IMR-90 (cell line): ENCODE data around the gene FTL. TPM values are rescaled to one million over a fixed set of nuclear protein-coding genes. Genes with fewer than 3 reads are reported as not detected.
A peak's percentile ranks its signal among the peaks of the same experiment; 100 is the strongest.

ENCODE experiments used
- ATAC-seq: fragments of 200-7000 bp; cut with Tn5 transposase; 2 replicates; pipeline ENCODE4 v1.9.1; 2020; ENCODE audit warnings: low read depth, mild to moderate bottlenecking, moderate library complexity
- BruUV-seq: library from RNA; stranded (reverse); fragments of 400-500 nt; replicated peaks from 2 replicates; lab custom pipeline; 2021; lab: Mats Ljungman, UMichigan
- CTCF ChIA-PET: fragments of 300-600 bp; formaldehyde crosslinking; extraction: SDS; loops from one replicate; lab custom pipeline; 2021; ENCODE audit warnings: antibody characterized with exemption; lab: Yijun Ruan, JAX
- POLR2A ChIA-PET: fragments of 300-600 bp; sonication (Branson Sonifier 250); formaldehyde crosslinking; loops from one replicate; lab custom pipeline; 2022; ENCODE audit warnings: antibody characterized with exemption; ENCODE audit not compliant: unreplicated experiment; lab: Charles Lee
- DNase-seq: peaks from one replicate; pipeline ENCODE4 v3.0.0; 2013
- H2AFZ ChIP-seq: replicated peaks from 2 replicates; pipeline ENCODE3; 2013; ENCODE audit warnings: low read length, mild to moderate bottlenecking; ENCODE audit not compliant: poor library complexity
- H2AK5ac ChIP-seq: 2 replicates; pipeline ENCODE4 v1.6.1; 2013; ENCODE audit warnings: low read depth, low read length, inconsistent platforms
- H2AK9ac ChIP-seq: replicated peaks from 2 replicates; pipeline ENCODE3; 2013; ENCODE audit warnings: mild to moderate bottlenecking, low read depth, low read length, moderate library complexity; ENCODE audit not compliant: poor library complexity
- H2BK120ac ChIP-seq: 2 replicates; pipeline ENCODE4 v1.6.1; 2013; ENCODE audit warnings: low read depth, low read length, inconsistent platforms
- H2BK15ac ChIP-seq: 3 replicates; pipeline ENCODE4 v1.6.1; 2013; ENCODE audit warnings: low read depth, low read length, inconsistent platforms
- H2BK20ac ChIP-seq: 2 replicates; pipeline ENCODE4 v1.6.1; 2013; ENCODE audit warnings: low read depth, mild to moderate bottlenecking, inconsistent platforms, low read length, moderate library complexity
- H2BK5ac ChIP-seq: 2 replicates; pipeline ENCODE4 v1.6.1; 2013; ENCODE audit warnings: mild to moderate bottlenecking, low read depth, low read length, inconsistent platforms; ENCODE audit not compliant: poor library complexity, severe bottlenecking
- H3K14ac ChIP-seq: replicated peaks from 2 replicates; pipeline ENCODE4 v1.6.1; 2013; ENCODE audit warnings: low read depth, low read length, inconsistent platforms
- H3K18ac ChIP-seq: 2 replicates; pipeline ENCODE4 v1.6.1; 2013; ENCODE audit warnings: low read depth, low read length, control low read depth
- H3K23ac ChIP-seq: 2 replicates; pipeline ENCODE4 v1.6.1; 2013; ENCODE audit warnings: low read depth, low read length, inconsistent platforms
- H3K27ac ChIP-seq: 2 replicates; pipeline ENCODE4 v1.5.1; 2013; ENCODE audit warnings: mild to moderate bottlenecking, control low read depth, low read length; ENCODE audit not compliant: insufficient read depth
- H3K27me3 ChIP-seq: 2 replicates; pipeline ENCODE4 v1.6.1; 2013; ENCODE audit warnings: low read length; ENCODE audit not compliant: control insufficient read depth, insufficient read depth
- H3K36me3 ChIP-seq: 2 replicates; pipeline ENCODE4 v1.6.1; 2013; ENCODE audit warnings: low read length, mixed read lengths; ENCODE audit not compliant: control insufficient read depth, insufficient read depth
- H3K4ac ChIP-seq: 2 replicates; pipeline ENCODE4 v1.6.1; 2013; ENCODE audit warnings: low read depth, low read length, inconsistent platforms
- H3K4me1 ChIP-seq: 2 replicates; pipeline ENCODE4 v1.6.1; 2013; ENCODE audit warnings: low read length, mixed read lengths; ENCODE audit not compliant: control insufficient read depth, insufficient read depth
- H3K4me2 ChIP-seq: 2 replicates; pipeline ENCODE4 v1.6.1; 2013; ENCODE audit warnings: low read depth, mild to moderate bottlenecking, control low read depth, low read length, moderate library complexity
- H3K4me3 ChIP-seq: 2 replicates; pipeline ENCODE4 v1.5.1; 2013; ENCODE audit warnings: low read depth, mild to moderate bottlenecking, control low read depth, low read length, moderate library complexity; ENCODE audit not compliant: insufficient read depth
- H3K56ac ChIP-seq: 2 replicates; pipeline ENCODE4 v1.6.1; 2013; ENCODE audit warnings: low read length, inconsistent platforms; ENCODE audit not compliant: insufficient read depth; ENCODE audit errors: extremely low read depth
- H3K79me1 ChIP-seq, 2 experiments: 2 replicates each; pipeline ENCODE4 v1.6.1; 2013; ENCODE audit warnings: low read length in 2 of 2, inconsistent platforms in 1 of 2, low read depth in 1 of 2
- H3K9ac ChIP-seq: 2 replicates; pipeline ENCODE4 v1.6.1; 2013; ENCODE audit warnings: low read depth, low read length, control low read depth
- H3K9me1 ChIP-seq: 2 replicates; pipeline ENCODE4 v1.6.1; 2013; ENCODE audit warnings: low read length, inconsistent platforms; ENCODE audit not compliant: insufficient read depth
- H3K9me3 ChIP-seq: 2 replicates; pipeline ENCODE4 v1.6.1; 2013; ENCODE audit warnings: low read length; ENCODE audit not compliant: control insufficient read depth, insufficient read depth
- H4K20me1 ChIP-seq: 2 replicates; pipeline ENCODE4 v1.6.1; 2013; ENCODE audit warnings: low read length, inconsistent platforms; ENCODE audit not compliant: insufficient read depth
- H4K5ac ChIP-seq: 2 replicates; pipeline ENCODE4 v1.6.1; 2013; ENCODE audit warnings: mild to moderate bottlenecking, low read depth, low read length, control low read depth
- H4K8ac ChIP-seq, 2 experiments: 2 replicates each; pipeline ENCODE4 v1.6.1; 2013; ENCODE audit warnings: low read depth in 2 of 2, low read length in 2 of 2, control low read depth in 1 of 2, inconsistent platforms in 1 of 2
- H4K91ac ChIP-seq: 2 replicates; pipeline ENCODE4 v1.6.1; 2013; ENCODE audit warnings: low read depth, low read length, inconsistent platforms; ENCODE audit not compliant: insufficient read depth
- BHLHE40 ChIP-seq: fragments of 150-350 bp; IDR thresholded peaks from 2 replicates; pipeline ENCODE4 v1.6.1; 2016; ENCODE audit warnings: mild to moderate bottlenecking, low read depth, low read length
- CHD1 ChIP-seq: IDR thresholded peaks from 2 replicates; pipeline ENCODE4 v1.6.1; 2012; ENCODE audit warnings: low read depth, low read length, improper control_type of control experiment
- MAFK ChIP-seq: IDR thresholded peaks from 2 replicates; pipeline ENCODE4 v1.6.1; 2012; ENCODE audit warnings: low read depth, low read length, improper control_type of control experiment
- MAZ ChIP-seq: IDR thresholded peaks from 2 replicates; pipeline ENCODE4 v1.6.1; 2012; ENCODE audit warnings: low read depth, mild to moderate bottlenecking, low read length, improper control_type of control experiment, moderate library complexity, borderline replicate concordance
- RCOR1 ChIP-seq: IDR thresholded peaks from 2 replicates; pipeline ENCODE4 v1.6.1; 2012; ENCODE audit warnings: mild to moderate bottlenecking, low read length, improper control_type of control experiment; ENCODE audit not compliant: insufficient replicate concordance
- RFX5 ChIP-seq: IDR thresholded peaks from 2 replicates; pipeline ENCODE4 v1.8.0; 2012; ENCODE audit warnings: low read depth, mild to moderate bottlenecking, low read length, moderate library complexity
- SMC3 ChIP-seq: fragments of 150-350 bp; IDR thresholded peaks from 2 replicates; pipeline ENCODE4 v1.6.1; 2016; ENCODE audit warnings: low read depth, mild to moderate bottlenecking, antibody characterized with exemption, low read length, moderate library complexity
- WGBS, 2 experiments: methylation state at CpG; one replicate each; pipeline versions ENCODE4 v1.1.5 to v1.1.7; 2013; ENCODE audit warnings: missing lambda C conversion rate in 2 of 2; ENCODE audit not compliant: insufficient read length in 1 of 2; ENCODE audit errors: extremely low coverage in 2 of 2; 5-methylcytosine and 5-hydroxymethylcytosine counted together
- dilution Hi-C: fragments of 300-500 bp; cut with HindIII; formaldehyde crosslinking; loops from one replicate; pipeline ENCODE4 v1.14.3; 2018; ENCODE audit warnings: low sequenced_read_pairs; ENCODE audit not compliant: unreplicated experiment
- in situ Hi-C: fragments of 300-500 bp; cut with MboI; formaldehyde crosslinking; loops from 3 replicates; pipeline ENCODE4 v1.14.3; 2019; ENCODE audit warnings: low sequenced_read_pairs, inconsistent platforms, mixed read lengths
- intact Hi-C: fragments of 100-400 bp; cut with micrococcal nuclease; formaldehyde crosslinking; loops from 2 replicates; pipeline ENCODE4 v1.10.0; 2022
- polyA plus RNA-seq, 3 experiments: library from polyadenylated mRNA; depleted of rRNA; stranded (reverse); fragments of >200 nt; gene quantifications; 2 replicates each; pipeline ENCODE4 v1.2.3, GENCODE V29; 2012; ENCODE audit warnings: low replicate concordance in 1 of 3
- total RNA-seq: library from RNA; depleted of rRNA; stranded (reverse); fragments of >200 nt; gene quantifications from 2 replicates; pipeline ENCODE4 v1.2.3, GENCODE V29; 2012
- TF ChIP-seq, protein P1 (sequence below): fragments of 150-350 bp; IDR thresholded peaks from 2 replicates; pipeline ENCODE4 v1.6.1; 2016; ENCODE audit warnings: low read depth, mild to moderate bottlenecking, low read length, moderate library complexity, borderline replicate concordance
- TF ChIP-seq, protein P2 (sequence below): fragments of 150-350 bp; IDR thresholded peaks from 2 replicates; pipeline ENCODE4 v1.6.1; 2017; ENCODE audit warnings: mild to moderate bottlenecking, antibody characterized with exemption, low read length, low read depth

The FTL gene
- total and polyA plus RNA-seq, 2 of the 4 experiments (the other 2 are of a cell fraction) = 1,057 to 2,944 TPM

DNA sequence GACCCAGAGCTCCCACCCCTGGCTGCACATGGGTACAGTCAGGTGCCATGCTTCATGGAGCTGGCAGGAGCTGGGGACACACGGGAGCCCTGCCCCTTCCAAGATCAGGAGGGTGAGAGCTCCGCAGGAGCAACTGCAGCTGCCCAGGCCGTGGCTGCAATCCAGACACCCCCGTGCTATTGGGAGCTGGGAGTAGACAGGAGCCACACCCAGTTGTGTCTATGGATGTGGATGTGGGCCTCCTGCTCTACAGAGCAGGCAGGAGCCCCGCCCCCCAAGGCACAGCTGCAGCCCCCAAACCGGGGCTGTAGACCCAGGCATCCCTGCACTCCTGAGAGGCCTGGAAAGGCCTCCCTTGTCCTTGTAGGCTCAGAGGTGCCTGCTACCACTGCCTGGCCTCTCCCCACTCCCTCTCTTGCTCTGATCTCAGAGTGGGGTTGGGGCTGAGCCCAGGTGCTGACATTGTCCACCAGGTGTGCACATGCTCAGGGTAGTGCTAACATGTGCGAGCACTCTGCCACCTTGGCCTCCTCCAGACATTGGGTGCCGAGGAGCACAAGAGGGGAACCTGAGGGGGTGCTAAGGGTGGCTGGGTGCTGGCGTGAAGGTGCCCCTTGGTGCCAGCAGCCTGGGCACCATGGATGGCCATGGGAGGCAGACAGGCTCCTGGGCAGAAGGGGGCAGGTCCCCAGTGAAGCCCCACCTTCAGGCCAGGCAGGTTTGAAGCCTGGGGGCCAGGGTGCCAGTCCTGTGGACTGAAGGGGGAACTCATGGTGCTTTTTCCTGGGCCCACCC, 18.4 kb upstream of the FTL start:
- dilution Hi-C loops = no loop called here
- no peak overlapping the region for H4K91ac ChIP-seq
- 69% methylated on average over 3 of the region's 9 CpGs; no CpG with 5 or more reads in 1 of the 2 experiments for WGBS, 2 experiments

More for the DNA sequence above, 18.4 kb upstream of the FTL start:
- Histone ChIP-seq H2AK5ac (peak overlapping the region; percentile 67; the same call in 1 of the 2 replicates), H3K9ac (no peak overlapping the region), H3K4me3 (no peak overlapping the region), H3K27me3 (no peaks in the 10 kb centered on the region), H3K18ac (no peak overlapping the region), H3K4me2 (no peak overlapping the region), H4K8ac (no peak overlapping the region), H2BK15ac (no peak overlapping the region), H2BK120ac (no peak overlapping the region), H4K5ac (no peak overlapping the region), H3K4ac (no peak overlapping the region), H3K23ac (no peak overlapping the region), H3K36me3 (no peaks in the 10 kb centered on the region), H3K9me3 (peaks cover 5% of the 10 kb centered on the region; the same call in 1 of the 2 replicates), H3K56ac (no peak overlapping the region), H3K79me1 (no peaks in the 10 kb centered on the region), H4K20me1 (no peaks in the 10 kb centered on the region), H3K14ac (no peak overlapping the region), H2AFZ (no peak overlapping the region), H3K9me1 (no peaks in the 10 kb centered on the region), H3K27ac (no peak overlapping the region), H3K4me1 (no peaks in the 10 kb centered on the region), H2AK9ac (no peak overlapping the region), H2BK20ac (no peak overlapping the region), H2BK5ac (no peak overlapping the region)
- ATAC-seq = no peak
- BruUV-seq = no TSS peak
- in situ Hi-C loops = no loop called here
- CTCF ChIA-PET = no interaction called here
- POLR2A ChIA-PET = no interaction called here
- intact Hi-C loops = no loop called here
- DNase-seq = no peak
- TF ChIP-seq, protein P1, sequence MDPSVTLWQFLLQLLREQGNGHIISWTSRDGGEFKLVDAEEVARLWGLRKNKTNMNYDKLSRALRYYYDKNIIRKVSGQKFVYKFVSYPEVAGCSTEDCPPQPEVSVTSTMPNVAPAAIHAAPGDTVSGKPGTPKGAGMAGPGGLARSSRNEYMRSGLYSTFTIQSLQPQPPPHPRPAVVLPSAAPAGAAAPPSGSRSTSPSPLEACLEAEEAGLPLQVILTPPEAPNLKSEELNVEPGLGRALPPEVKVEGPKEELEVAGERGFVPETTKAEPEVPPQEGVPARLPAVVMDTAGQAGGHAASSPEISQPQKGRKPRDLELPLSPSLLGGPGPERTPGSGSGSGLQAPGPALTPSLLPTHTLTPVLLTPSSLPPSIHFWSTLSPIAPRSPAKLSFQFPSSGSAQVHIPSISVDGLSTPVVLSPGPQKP = no peak
- TF ChIP-seq SMC3 (no peak), RFX5 (no peak), BHLHE40 (no peak), MAZ (no peak), CHD1 (no peak), RCOR1 (no peak), MAFK (no peak)
- TF ChIP-seq, protein P2, sequence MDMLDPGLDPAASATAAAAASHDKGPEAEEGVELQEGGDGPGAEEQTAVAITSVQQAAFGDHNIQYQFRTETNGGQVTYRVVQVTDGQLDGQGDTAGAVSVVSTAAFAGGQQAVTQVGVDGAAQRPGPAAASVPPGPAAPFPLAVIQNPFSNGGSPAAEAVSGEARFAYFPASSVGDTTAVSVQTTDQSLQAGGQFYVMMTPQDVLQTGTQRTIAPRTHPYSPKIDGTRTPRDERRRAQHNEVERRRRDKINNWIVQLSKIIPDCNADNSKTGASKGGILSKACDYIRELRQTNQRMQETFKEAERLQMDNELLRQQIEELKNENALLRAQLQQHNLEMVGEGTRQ = no peak
